NOMO-1 treated with DMSO at 0.1 percent for 48 hours (cell line): ENCODE results near the gene PINK1.
A peak's percentile ranks its signal among the peaks of the same experiment; 100 is the strongest.
"Not testable (repeated sequence)": the region's sequence is repeated elsewhere in the genome, so short reads cannot be mapped to it uniquely, and the experiment has no call there.

ENCODE experiments used
- DNase-seq: peaks from one replicate; lab custom pipeline; 2025; ENCODE audit not compliant: unreplicated experiment; lab: John Stamatoyannopoulos, UW

PINK1 gene

DNA sequence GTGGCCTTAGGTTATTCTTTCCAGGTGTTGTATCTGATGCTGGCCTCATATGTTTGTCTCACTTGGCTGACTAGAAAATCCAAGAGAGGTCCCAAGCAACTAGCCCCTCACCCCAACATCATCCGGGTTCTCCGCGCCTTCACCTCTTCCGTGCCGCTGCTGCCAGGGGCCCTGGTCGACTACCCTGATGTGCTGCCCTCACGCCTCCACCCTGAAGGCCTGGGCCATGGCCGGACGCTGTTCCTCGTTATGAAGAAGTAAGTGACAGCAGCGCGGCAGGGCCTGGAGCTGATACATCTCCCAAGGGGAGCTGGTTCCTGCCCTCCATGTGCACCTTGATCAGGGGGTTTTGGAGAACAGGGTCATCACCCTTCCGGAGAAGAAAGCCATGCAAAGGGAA is 11.2 kb downstream of the PINK1 start:
- DNase-seq = no peak

DNA sequence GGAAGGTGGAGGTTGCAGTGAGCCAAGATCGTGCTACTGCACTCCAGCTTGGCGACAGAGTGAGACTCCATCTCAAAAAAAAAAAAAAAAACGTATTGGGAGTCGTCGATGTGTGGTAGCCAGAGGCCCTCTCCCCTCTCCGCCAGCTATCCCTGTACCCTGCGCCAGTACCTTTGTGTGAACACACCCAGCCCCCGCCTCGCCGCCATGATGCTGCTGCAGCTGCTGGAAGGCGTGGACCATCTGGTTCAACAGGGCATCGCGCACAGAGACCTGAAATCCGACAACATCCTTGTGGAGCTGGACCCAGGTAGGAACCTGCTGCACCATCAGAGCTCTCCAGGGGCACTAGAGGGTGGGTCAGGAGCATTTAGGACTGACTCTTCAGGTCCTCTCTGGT is 12.2 kb downstream of the PINK1 start:
- no peak for DNase-seq

DNA sequence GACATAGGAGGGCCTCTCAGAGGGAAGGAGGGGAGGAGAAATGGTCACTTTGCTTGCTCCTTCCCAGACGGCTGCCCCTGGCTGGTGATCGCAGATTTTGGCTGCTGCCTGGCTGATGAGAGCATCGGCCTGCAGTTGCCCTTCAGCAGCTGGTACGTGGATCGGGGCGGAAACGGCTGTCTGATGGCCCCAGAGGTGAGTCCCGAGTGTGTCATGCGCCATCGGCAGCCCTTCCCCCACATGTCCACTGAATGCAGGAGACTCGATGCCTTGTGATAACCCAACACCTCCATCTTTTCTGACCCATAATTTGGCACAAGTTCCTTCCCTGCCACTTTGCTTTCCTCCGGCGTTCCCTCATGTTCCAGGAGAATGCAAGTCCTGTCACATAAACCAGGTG is 15.2 kb downstream of the PINK1 start:
- DNase-seq = no peak

DNA sequence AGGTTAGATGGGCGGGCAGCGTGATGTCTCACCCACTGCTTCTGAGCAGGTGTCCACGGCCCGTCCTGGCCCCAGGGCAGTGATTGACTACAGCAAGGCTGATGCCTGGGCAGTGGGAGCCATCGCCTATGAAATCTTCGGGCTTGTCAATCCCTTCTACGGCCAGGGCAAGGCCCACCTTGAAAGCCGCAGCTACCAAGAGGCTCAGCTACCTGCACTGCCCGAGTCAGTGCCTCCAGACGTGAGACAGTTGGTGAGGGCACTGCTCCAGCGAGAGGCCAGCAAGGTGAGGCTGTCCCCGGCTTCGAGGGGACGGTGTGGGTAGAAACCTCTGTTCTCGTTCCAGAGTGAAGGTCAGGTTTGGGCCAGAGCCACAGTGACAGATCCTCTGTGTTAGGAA is 15.7 kb downstream of the PINK1 start:
- no peak for DNase-seq

DNA sequence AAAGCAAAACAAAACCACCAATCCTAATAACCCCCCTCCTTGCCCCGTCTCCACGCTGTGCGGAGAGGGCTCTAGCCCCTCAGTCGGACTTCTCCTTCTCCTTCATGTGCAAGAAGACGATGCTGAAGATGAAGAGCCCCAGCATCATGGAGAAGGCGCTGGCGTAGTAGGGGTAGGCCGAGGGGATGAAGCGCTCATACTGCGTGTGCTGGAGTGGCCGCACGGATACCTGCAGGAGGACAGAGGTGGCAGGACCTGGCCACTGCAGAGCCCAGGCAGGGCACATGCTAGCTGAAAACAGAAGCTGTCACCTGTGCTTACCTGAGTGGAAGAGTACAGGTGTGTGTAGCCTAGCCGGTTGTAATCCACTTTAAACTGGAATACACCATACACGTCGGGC is 19.0 kb downstream of the PINK1 start:
- DNase-seq = no peak

DNA sequence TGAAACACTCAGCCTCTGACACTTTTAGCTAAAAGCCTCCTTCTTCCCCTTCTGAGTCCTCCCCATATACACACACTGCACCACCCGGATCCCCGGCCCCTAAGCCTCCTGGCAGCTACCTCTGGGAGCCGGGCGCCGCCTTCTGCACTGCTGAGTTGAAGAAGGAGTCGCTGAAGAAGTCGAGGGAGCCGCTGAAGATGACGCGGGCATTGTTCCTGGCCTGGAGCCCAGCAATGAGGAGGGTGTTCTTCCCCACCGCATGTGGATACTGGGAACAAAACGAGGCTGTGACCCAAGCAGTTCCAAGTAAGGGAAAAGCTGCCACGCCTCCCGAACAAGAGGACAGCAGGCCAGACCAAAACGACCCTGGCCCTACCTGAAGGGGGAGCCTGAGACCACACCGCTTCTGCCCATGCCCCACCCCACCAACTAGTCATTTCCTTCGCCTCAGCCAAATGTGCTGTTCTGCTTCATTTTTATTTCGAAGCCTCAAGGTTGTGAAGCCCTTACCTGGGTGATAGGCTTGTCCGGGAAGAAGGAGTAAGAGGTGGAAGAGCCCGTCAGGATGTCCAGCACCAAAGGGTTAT is 20.9 kb downstream of the PINK1 start:
- DNase-seq = no peak

DNA sequence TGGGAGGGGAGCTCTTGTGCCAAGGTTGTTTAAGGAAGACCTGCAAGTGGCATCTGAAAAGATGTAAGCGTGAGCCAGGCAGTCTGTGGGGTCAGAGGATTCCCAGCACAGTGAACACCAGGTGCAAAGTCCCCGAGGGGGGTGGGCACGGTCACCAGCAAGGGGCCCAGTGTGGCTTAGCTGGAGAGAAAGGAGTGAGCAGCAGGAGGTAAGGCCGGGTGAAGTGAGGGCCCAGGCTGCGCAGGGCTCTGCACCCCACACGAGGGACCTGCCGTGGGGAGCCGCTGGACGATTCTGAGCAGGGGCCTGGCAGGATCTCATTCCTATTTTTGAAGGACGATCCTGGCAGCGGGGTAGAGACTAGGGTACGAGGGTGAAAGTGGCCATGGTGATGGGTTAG is 23.8 kb downstream of the PINK1 start:
- DNase-seq = no peak

DNA sequence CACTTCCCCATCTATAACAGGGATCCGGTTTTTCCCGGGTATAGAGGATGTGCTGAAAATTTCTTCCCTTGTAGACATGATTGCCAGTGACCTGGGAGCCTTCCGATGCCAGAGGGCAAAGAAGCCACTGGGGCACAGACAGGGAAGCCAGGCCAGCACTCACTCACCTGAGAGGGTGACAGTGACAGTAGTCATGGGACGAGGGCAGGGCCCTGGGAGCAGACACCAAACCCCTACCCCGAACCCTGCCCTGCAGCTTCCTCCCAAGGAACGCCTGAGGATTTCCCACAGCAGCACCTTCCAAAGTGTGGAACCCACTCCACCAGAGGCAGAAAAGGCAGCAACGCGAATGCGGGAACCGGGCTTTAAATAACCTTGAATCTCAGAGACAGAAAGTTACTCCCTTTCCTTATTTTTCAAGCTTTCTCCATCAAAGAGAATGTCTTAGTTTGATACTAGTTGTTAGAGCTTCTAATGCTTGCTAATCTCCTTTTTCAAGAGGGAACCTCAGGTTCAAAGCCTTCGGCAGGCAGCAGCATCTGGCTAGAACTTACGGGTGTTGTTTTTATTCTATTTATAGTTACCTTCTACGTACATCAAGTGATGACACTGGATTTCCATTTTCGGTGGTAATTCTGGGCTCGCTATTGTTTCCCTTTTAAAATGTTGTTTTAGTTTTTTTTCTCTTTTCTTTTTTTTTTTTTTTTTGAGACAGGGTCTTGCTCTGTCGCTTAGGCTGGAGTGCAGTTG is 25.1 kb downstream of the PINK1 start:
- DNase-seq = no peak

DNA sequence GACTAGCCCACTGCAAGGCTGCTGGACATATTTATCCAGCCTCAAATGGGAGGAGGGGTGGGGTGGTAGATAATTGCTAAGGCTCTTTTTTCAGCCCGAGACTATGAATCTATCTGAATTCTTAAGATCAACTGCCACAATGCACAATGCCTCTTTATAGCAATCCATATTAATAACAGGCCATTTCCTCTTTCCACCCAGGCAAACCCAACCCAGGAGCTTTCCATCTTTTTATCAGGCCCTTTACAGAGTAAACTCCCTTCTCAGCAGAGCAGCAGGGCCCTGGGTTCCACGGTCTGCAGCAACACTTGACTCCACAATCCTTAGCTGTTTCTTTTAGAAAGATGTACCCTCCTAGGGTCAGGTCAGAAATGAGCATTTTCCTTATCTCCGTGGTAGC is 27.1 kb downstream of the PINK1 start:
- no peak for DNase-seq

DNA sequence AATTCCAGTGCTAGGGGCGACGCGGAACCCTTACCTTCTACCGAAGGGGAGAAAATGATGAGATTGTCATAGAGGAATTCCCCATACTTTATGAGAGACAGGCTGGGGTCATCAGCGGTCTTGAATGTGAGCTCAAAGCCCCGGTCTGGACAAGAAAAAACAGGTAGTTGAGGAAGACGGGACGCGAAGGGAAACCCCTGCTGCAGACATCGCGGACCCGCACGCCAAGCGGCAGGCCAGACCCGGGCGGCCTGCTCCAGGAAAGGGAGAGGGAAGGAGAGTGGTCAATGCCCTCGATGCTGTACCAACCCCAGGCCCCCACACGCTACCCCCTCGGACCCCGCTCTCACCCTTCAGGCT is 27.6 kb downstream of the PINK1 start:
- peak; percentile 19 for DNase-seq

DNA sequence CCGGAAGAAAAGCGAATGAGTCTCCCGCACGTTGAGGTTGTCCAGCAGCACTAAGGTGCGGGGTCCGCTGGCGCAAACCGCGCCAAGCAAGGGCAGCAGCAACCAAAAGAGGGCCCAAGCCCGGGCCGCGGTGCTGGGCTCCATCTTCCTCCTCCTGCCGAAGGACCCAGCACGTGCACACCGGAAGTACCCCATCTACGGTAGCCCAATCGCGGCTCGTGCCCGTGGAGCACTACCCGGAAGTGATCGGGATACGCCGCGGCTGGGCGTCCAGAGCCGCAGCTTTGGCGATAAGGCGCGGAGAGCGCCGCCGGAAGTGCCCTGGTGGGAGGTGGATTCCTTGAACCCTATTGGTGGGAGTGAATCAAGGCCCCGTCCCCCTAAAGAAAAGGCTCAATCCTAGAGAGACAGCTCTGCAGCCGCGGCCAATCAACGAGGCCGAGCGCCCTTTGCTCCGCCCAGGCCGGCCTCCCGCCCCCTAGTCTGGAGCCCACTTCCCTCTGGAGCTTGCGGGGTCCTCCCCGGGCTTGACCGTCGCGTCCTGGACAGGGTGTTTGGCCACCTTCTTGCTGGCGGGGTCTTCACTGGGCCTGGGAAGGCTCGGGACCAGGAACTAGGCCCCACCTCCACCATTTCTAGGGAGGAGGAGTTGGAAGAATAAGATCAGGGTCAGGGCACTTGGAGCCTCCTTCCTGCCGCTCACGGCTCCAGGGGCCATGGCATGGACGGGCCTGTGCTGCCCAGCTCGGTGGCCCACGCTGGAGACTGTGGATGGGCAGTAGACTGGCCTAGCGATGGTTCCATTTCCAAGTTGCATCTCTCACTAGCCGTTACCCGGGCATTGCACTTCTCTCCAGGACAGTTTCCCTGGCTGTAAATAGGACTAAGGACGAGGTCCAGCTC is 28.2 kb downstream of the PINK1 start, which contains the start of gene DDOST:
Gene DDOST, minus strand, starts transcription at position 163 of the 903 bp plus-strand sequence. Its CDS starts 19 bp downstream, at position 144.
- peak; percentile 98 for DNase-seq

DNA sequence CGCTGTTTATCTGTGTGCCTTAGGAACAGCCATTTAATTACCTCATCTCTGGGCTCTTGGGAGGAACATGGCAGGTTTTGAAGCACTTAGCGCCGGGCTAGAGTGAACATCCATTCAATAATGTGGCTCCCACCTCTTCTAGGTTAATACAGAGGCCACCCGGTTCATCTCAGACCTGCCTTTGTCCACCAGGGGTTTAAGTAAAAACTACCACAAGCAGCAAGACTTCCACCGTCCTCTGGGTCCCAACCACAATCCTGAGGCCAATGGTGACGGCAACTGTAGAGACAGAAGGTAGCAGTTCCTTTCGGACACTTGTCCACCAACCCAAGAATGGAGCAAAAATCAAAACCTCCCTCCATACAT is 28.8 kb downstream of the PINK1 start:
- DNase-seq = no peak

DNA sequence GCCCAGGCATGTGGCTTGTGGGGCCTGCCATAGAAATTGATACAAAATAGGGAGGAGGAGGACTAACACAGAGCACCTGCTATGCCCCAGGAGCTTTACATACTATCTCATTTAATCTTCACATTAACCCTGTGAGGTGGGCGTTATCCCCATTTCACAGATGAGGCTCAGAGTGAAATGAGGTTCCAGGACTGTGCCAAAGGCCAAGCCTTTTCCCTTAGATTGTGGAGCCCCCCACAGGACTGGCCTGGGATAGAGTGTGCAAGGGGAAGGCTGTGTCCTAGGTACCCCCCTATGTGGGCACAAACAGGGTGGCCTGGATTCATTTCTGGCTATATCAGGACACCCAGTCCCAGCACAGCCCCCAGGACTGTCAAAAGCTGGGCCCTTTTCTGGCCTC is 30.1 kb downstream of the PINK1 start:
- no peak for DNase-seq

DNA sequence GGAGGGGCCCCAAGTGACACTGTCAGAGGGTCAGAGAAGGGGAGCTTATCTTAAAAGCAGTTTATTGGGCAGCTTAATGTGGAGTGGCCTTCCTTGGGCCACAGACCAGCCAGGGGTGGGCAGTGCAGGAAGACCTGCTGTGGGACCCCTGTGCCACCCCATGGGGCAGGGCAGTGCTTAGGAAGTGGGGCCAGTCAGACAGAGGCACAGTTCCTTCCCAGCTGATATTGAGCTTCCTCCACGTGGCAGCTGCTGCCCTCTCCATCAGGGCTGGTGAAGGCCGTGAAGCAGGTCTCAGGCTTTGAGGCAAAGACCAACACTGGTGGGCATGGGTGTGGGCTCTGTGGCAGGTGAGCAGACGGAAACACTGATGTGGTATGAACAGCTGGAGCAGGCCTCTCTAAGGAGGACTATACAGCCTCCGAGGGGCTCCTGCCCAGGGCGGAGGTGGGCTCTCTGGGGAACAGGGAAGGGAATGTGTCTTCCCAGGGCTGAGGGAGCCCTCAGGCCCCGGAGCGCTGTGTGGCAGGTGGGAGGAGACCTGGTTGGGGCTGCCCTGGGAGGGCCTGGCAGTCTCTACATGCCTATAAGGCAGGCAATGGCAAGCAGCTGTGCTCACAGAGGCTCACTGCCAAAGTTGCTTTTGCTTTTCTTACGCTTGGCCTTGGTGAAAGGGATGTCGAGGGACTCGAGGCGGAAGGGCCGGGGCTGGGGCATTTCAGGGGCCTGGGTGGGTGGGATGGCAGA is 30.9 kb downstream of the PINK1 start:
- no peak for DNase-seq

DNA sequence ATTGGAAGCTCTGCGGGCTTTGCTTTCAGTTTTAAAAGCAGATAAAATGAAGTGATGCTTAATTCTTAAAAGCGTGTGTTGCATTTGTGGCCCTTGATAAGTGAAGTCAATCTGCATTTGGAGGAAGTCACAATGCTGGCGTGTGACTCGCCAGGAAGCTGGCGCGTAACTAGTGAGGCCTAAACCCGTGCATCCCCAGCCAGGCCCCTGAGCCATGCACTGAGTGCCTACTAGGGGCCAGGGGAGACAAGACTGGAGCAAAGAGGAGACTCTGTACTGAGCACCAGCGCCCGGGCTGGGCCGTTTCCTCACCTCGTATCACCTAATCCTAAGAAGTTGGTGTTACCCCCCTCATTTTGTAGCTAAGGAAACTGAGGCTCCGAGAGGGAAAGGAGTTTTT is 32.5 kb downstream of the PINK1 start:
- no peak for DNase-seq

DNA sequence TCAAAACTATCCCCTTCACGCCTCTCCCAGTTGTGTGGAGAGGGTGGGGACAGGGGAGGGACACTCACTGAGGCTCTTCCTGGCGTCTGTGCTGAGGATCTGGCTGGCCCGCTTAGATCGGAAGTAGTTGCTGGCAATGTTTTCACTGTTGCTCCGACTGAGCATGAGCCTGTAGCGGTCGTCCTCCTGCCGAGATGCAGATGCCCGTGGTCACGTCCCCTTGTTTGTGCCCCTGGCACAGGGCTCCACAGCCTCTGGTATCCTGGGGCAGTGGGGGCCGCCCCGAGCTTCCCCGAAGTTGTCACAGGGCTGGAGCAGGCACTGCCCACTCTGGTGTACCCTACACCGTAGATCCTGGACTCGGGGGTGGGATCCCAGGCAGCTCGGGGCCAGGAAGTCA is 32.9 kb downstream of the PINK1 start:
- no peak for DNase-seq

DNA sequence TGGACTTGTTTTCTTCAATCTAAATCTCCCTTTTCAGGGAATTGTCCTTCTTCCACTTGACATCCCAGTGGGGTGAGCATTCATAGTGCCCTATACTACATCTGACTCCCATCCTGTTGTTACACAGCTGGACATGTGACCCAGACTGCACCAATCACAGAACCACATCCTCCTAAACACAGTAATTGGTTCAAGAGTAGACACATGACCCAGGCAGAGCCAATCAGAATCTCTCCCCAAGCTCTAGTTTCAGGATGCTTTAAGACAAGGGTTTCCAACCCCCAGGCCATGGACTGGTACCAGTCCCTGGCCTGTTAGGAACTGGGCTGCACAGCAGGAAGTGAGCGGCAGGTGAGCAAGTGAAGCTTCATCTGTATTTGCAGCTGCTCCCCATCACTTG is 33.5 kb downstream of the PINK1 start:
- no peak for DNase-seq

DNA sequence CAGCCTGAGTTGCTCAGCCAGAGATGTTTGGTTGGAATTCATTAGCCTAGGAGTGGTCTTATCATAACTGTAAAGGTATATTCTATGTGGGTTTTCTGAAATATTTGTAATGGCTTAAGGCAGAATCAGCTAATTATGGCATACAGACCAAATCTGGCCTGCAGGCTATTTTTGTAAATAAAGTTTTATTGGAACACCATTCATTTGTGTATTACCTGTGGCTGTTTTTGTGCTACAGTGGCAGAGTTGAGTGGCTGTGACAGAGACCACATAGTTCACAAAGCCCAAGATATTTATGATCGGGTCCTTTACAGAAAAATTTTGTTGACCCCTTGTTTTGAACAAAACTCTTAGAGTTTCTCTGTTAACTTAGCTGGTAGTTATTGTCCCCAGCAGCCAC is 35.3 kb downstream of the PINK1 start:
- DNase-seq = no peak

DNA sequence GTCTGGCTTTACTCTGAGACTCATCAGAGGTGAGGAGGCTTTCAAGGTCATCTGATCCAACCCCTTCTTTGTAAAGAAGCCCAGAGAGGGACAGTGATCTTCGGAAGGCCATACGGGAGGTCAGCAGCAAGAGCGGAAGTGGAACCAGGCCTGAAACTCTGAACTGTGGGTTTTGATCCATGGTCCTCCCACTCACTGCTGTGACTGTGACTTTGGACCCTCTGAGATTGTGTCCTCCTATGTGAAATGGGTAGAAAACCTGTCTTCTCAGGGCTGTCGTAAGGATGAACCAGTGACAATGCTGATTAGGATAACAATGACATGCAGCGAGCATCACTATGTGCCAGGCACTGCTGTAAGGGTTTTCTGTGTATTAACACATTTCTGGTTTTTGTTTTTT is 37.7 kb downstream of the PINK1 start:
- DNase-seq = no peak

DNA sequence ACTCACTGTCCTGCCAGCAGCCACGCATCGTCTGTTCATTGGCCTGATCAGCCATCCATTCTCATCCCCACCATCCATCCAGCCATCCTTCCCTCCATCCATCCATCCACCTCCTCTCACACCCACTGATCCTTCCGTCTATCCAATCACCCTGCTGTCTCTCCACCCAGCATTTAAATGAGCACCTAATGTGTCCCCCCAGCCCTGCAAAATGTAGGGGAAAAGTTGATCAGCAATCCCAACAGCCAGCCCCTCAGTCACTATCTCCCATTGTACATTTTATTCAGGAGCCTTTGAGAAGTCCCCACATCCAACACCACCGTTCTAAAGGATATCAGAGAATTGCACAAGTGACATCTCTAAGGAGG is 39.0 kb downstream of the PINK1 start:
- DNase-seq = no peak

DNA sequence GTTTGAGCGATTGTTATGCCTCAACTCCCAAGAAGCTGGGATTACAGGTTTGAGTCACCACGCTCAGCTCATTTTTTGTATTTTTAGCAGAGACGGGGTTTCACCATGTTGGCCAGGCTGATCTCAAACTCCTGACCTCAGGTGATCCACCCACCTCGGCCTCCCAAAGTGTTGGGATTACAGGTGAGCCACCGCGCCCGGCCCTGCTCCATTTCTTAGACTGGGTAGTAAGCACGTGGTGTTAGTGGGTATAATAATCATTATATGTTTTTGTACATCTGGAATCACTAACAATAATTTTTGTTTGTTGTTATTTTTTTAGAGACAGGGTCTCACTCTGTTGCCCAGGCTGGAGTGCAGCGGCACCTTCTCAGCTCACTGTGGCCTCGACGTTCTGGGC is 40.4 kb downstream of the PINK1 start:
- DNase-seq = not testable (repeated sequence)
